Osteocyte (in vitro differentiated cells): ENCODE measurements around the gene GRIK2. TPM values are rescaled to one million over a fixed set of nuclear protein-coding genes. Genes with fewer than 3 reads are reported as not detected.
"Not testable (repeated sequence)": the region's sequence is repeated elsewhere in the genome, so short reads cannot be mapped to it uniquely, and the experiment has no call there.

ENCODE experiments used
- DNase-seq: peaks from one replicate; pipeline ENCODE4 v3.0.0; 2021; ENCODE audit warnings: mixed read lengths; ENCODE audit not compliant: unreplicated experiment; ENCODE audit errors: extremely low spot score
- H3K27ac Mint-ChIP-seq: one replicate; pipeline ENCODE4 v1.8.0; 2021; ENCODE audit warnings: mild to moderate bottlenecking, mixed read lengths; ENCODE audit not compliant: unreplicated experiment
- H3K27me3 Mint-ChIP-seq: one replicate; pipeline ENCODE4 v1.8.0; 2021; ENCODE audit warnings: mixed read lengths; ENCODE audit not compliant: unreplicated experiment
- H3K36me3 Mint-ChIP-seq: one replicate; pipeline ENCODE4 v1.8.0; 2021; ENCODE audit warnings: mixed read lengths; ENCODE audit not compliant: unreplicated experiment
- H3K4me1 Mint-ChIP-seq: one replicate; pipeline ENCODE4 v1.8.0; 2021; ENCODE audit warnings: mixed read lengths; ENCODE audit not compliant: unreplicated experiment
- H3K4me3 Mint-ChIP-seq: one replicate; pipeline ENCODE4 v1.8.0; 2021; ENCODE audit warnings: mild to moderate bottlenecking, moderate library complexity, mixed read lengths; ENCODE audit not compliant: unreplicated experiment
- H3K9me3 Mint-ChIP-seq: one replicate; pipeline ENCODE4 v1.8.0; 2021; ENCODE audit warnings: mixed read lengths; ENCODE audit not compliant: unreplicated experiment
- CTCF ChIP-seq: fragments of 200-600 bp; sonication (generic); IDR thresholded peaks from 2 replicates; pipeline ENCODE4 v1.5.0; 2021; ENCODE audit warnings: antibody characterized with exemption, mild to moderate bottlenecking, moderate library complexity
- total RNA-seq: library from RNA; stranded (reverse); gene quantifications from 2 replicates; pipeline ENCODE4 v1.2.1, GENCODE V29; 2021

The GRIK2 gene
- total RNA-seq, 1 donor from 2014 or later: 7.1 TPM

- Mint-ChIP-seq H3K4me3 (no peak overlapping the region), H3K36me3 (no peaks in the 10 kb centered on the region), H3K9me3 (no peaks in the 10 kb centered on the region), H3K4me1 (no peaks in the 10 kb centered on the region), H3K27me3 (no peaks in the 10 kb centered on the region), H3K27ac (no peak overlapping the region)
- TF ChIP-seq CTCF: no peak
- no peak for DNase-seq
These were observed 41.2 kb upstream of the GRIK2 start for GRCh38 chr6:101352316-101352715.

- Mint-ChIP-seq H3K4me3 (no peak overlapping the region), H3K27ac (no peak overlapping the region), H3K36me3 (no peaks in the 10 kb centered on the region), H3K9me3 (no peaks in the 10 kb centered on the region), H3K4me1 (peaks cover 1% of the 10 kb centered on the region), H3K27me3 (no peaks in the 10 kb centered on the region)
- no peak for DNase-seq
- TF ChIP-seq CTCF: no peak
These were observed 28.3 kb upstream of the GRIK2 start for GRCh38 chr6:101365181-101365580.

- peaks cover 4% of the 10 kb centered on the region for H3K4me1 Mint-ChIP-seq
- no peaks in the 10 kb centered on the region for H3K36me3 Mint-ChIP-seq
- peaks cover 9% of the 10 kb centered on the region for H3K27me3 Mint-ChIP-seq
- H3K27ac Mint-ChIP-seq: no peak overlapping the region
- no peak overlapping the region for H3K4me3 Mint-ChIP-seq
- TF ChIP-seq CTCF: no peak
- no peaks in the 10 kb centered on the region for H3K9me3 Mint-ChIP-seq
- no peak for DNase-seq
These were observed 13.6 kb upstream of the GRIK2 start for GRCh38 chr6:101379926-101380325.

GRCh38 chr6:101380897-101381630 lies 12.4 kb upstream of the GRIK2 start:
- H3K4me3 Mint-ChIP-seq: no peak overlapping the region
- TF ChIP-seq CTCF: no peak
- H3K9me3 Mint-ChIP-seq: no peaks in the 10 kb centered on the region
- no peak for DNase-seq
- no peaks in the 10 kb centered on the region for H3K36me3 Mint-ChIP-seq
- H3K27me3 Mint-ChIP-seq: peaks cover 3% of the 10 kb centered on the region
- no peak overlapping the region for H3K27ac Mint-ChIP-seq
- H3K4me1 Mint-ChIP-seq: peaks cover 7% of the 10 kb centered on the region

GRCh38 chr6:101383747-101384146 lies 9.8 kb upstream of the GRIK2 start:
- not testable (repeated sequence) for H3K9me3 Mint-ChIP-seq, H3K4me3 Mint-ChIP-seq, DNase-seq, H3K4me1 Mint-ChIP-seq, H3K27me3 Mint-ChIP-seq, H3K27ac Mint-ChIP-seq, H3K36me3 Mint-ChIP-seq
